Thyroid gland (tissue), 4 donors: ENCODE measurements around the gene SH3RF3. TPM values are rescaled to one million over a fixed set of nuclear protein-coding genes. Genes with fewer than 3 reads are reported as not detected.

Experiments
- DNase-seq, 2 donors: peaks; one replicate each; pipeline ENCODE4 v3.0.0-alpha.2; 2019
- H3K27ac ChIP-seq, 3 donors: fragments of 200-600 bp; sonication (generic); 1 replicate in 2 of 3; 2 replicates in 1 of 3; pipeline ENCODE4 v1.5.1; 2016 to 2019; ENCODE audit warnings: mild to moderate bottlenecking in 1 of 3, moderate library complexity in 1 of 3
- H3K27me3 ChIP-seq: fragments of 200-600 bp; sonication (generic); one replicate; pipeline ENCODE4 v1.5.1; 2019
- H3K36me3 ChIP-seq, 2 donors: fragments of 200-600 bp; sonication (generic); one replicate each; pipeline ENCODE4 v1.5.1; 2016 to 2019
- H3K4me1 ChIP-seq, 2 donors: fragments of 200-600 bp; sonication (generic); one replicate each; pipeline ENCODE4 v1.5.1; 2017 to 2019
- H3K4me3 ChIP-seq, 3 donors: fragments of 200-600 bp; sonication (generic); replicated peaks in 1 of 3; 1 replicate in 2 of 3; 2 replicates in 1 of 3; pipeline ENCODE4 v1.5.1; 2016; ENCODE audit warnings: mild to moderate bottlenecking in 1 of 3
- H3K9me3 ChIP-seq: fragments of 200-600 bp; sonication (generic); one replicate; pipeline ENCODE4 v1.5.1; 2017
- CTCF ChIP-seq, 6 experiments: fragments of 200-600 bp in 3 of 6; fragments of 450-650 bp in 3 of 6; sonication (generic) in 3 of 6; IDR thresholded peaks; one replicate each; pipeline ENCODE4 v1.5.1; 2016 to 2019; ENCODE audit warnings: antibody characterized with exemption in 6 of 6, mild to moderate bottlenecking in 2 of 6, inconsistent platforms in 1 of 6, moderate library complexity in 1 of 6
- POLR2A ChIP-seq, 2 donors: fragments of 450-650 bp; IDR thresholded peaks; one replicate each; pipeline ENCODE4 v1.6.1; 2017; ENCODE audit warnings: antibody characterized with exemption in 2 of 2, mild to moderate bottlenecking in 2 of 2, moderate library complexity in 1 of 2
- WGBS, 2 donors: methylation state at CpG; one replicate each; pipeline ENCODE4 v1.1.5; 2017; 5-methylcytosine and 5-hydroxymethylcytosine counted together
- intact Hi-C: fragments of 100-400 bp; cut with DNase I; formaldehyde crosslinking; loops from one replicate; pipeline ENCODE4 v1.15.1; 2023
- total RNA-seq, 4 donors: library from RNA; depleted of rRNA; stranded (reverse); fragments of >200 nt; gene quantifications; one replicate each; pipeline ENCODE4 v1.2.3, GENCODE V29; 2016

Gene SH3RF3
- total RNA-seq, 4 donors from 2014 or later = 2.1 to 7.4 (median 2.8) TPM

DNA sequence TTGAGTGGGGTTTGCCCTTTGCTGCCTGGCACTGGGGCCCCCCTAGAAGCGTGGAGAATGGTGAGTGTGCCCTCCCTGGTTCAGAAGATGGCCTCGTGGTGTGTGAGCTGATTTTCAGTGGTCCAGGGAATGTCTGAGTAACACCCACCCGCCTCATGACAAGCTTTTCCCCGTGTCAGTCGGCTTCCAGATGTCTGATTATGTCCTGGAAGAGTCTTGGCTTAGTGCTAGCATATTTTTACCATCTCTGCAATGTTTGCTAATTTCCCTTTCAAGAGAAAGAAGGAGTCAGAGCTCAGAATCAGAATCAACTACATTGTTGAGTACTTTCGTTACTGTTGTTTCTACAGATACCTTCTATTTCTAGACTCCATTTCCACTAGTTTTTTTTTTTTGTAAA lies 270.1 kb downstream of the SH3RF3 start:
- H3K9me3 ChIP-seq = no peaks in the 10 kb centered on the region
- DNase-seq = no peak
- intact Hi-C loops = no loop called here
- H3K27me3 ChIP-seq = no peaks in the 10 kb centered on the region
- peaks cover 6 to 20% of the 10 kb centered on the region in 2 donors for H3K4me1 ChIP-seq
- 82 to 86% methylated on average over 5 to 6 of the region's 6 CpGs for WGBS, 2 donors
- no peaks in the 10 kb centered on the region for H3K36me3 ChIP-seq
- no peak overlapping the region for H3K4me3 ChIP-seq
- TF ChIP-seq CTCF (IDR thresholded peaks at IDR 0.05) = no peak
- H3K27ac ChIP-seq = no peak overlapping the region

DNA sequence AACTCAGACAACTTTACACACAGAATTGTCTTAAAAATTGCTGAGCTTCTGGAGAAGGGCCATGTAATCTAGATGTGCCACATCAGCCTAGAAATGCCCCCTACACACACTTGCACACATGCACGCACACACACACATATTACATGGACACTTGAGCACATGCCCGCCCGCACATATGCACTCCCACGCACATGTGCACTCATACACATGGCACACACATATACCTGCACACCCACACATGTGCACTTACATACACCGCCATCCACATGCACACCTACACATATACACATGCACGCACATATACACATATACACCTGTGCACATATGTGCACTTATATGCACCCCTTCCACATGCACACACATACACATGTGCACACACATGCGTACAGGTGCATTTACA lies 271.1 kb downstream of the SH3RF3 start:
- WGBS, 2 donors = 84 to 90% methylated on average over 7 of the region's 7 CpGs
- TF ChIP-seq CTCF (IDR thresholded peaks at IDR 0.05) (no peak), POLR2A (IDR thresholded peaks at IDR 0.05) (no peak)

GRCh38 chr2:109401370-109401769 lies 272.4 kb downstream of the SH3RF3 start:
- Histone ChIP-seq H3K36me3 (no peaks in the 10 kb centered on the region), H3K4me3 (no peak overlapping the region), H3K27ac (no peak overlapping the region), H3K9me3 (no peaks in the 10 kb centered on the region), H3K27me3 (no peaks in the 10 kb centered on the region), H3K4me1 (peaks cover 0 to 10% of the 10 kb centered on the region in 2 donors)
- TF ChIP-seq POLR2A (IDR thresholded peaks at IDR 0.05) (no peak), CTCF (IDR thresholded peaks at IDR 0.05) (no peak)
- 76 to 80% methylated on average over 3 of the region's 3 CpGs for WGBS, 2 donors
- DNase-seq = no peak
- intact Hi-C loops = no loop called here

More for the DNA sequence above, 271.1 kb downstream of the SH3RF3 start:
- H3K4me1 ChIP-seq = peaks cover 6 to 20% of the 10 kb centered on the region in 2 donors
- no peak overlapping the region for H3K27ac ChIP-seq
- no peaks in the 10 kb centered on the region for H3K9me3 ChIP-seq
- no peaks in the 10 kb centered on the region for H3K27me3 ChIP-seq
- no peak for DNase-seq
- intact Hi-C loops = no loop called here
- H3K4me3 ChIP-seq = no peak overlapping the region
- no peaks in the 10 kb centered on the region for H3K36me3 ChIP-seq

DNA sequence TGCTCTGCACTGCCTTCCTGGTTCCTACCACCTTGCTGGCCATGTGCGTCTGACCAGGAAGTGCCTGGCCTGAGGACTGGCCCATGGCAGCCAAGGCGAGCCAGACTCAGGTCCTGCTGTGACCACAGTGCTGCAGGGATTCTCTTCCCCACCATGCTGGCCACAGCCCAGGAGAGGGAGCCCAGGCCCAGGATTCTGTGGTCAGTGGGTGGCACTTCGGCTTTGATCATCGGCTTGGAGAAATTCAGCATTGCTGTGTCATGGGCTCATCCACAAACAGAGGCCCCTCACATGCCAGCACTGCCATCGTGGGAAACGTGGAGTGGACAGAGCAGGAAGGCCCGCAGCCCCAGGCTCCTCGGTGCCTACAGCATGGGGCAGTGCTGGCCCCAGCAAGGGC lies 273.2 kb downstream of the SH3RF3 start:
- intact Hi-C loops = no loop called here
- H3K4me3 ChIP-seq = no peak overlapping the region
- 88 to 100% methylated on average over 1 to 6 of the region's 8 CpGs for WGBS, 2 donors
- H3K9me3 ChIP-seq = no peaks in the 10 kb centered on the region
- TF ChIP-seq POLR2A (IDR thresholded peaks at IDR 0.05) (no peak), CTCF (IDR thresholded peaks at IDR 0.05) (no peak)
- H3K27ac ChIP-seq = no peak overlapping the region
- DNase-seq = no peak
- no peaks in the 10 kb centered on the region for H3K36me3 ChIP-seq
- no peaks in the 10 kb centered on the region for H3K27me3 ChIP-seq
- H3K4me1 ChIP-seq = peaks cover 0 to 2% of the 10 kb centered on the region in 2 donors

- H3K27ac ChIP-seq = no peak overlapping the region
- intact Hi-C loops = no loop called here
- H3K27me3 ChIP-seq = no peaks in the 10 kb centered on the region
- 87 to 92% methylated on average over 17 of the region's 17 CpGs for WGBS, 2 donors
- H3K36me3 ChIP-seq = no peaks in the 10 kb centered on the region
- no peak overlapping the region for H3K4me3 ChIP-seq
- TF ChIP-seq CTCF (IDR thresholded peaks at IDR 0.05) = no peak
- TF ChIP-seq POLR2A (IDR thresholded peaks at IDR 0.05) = no peak
- H3K9me3 ChIP-seq = no peaks in the 10 kb centered on the region
- DNase-seq = no peak
- peaks cover 0 to 3% of the 10 kb centered on the region in 2 donors for H3K4me1 ChIP-seq
Observed at GRCh38 chr2:109402980-109403840, 274.2 kb downstream of the SH3RF3 start.
